Esophagus squamous epithelium (tissue), 5 donors: ENCODE measurements around the gene HDAC11. TPM values are rescaled to one million over a fixed set of nuclear protein-coding genes. Genes with fewer than 3 reads are reported as not detected.

Source experiments
- DNase-seq: peaks from one replicate; lab custom pipeline; 2025; lab: John Stamatoyannopoulos, UW
- H3K27ac ChIP-seq, 4 donors: fragments of 200-600 bp; sonication (generic); one replicate each; pipeline ENCODE4 v1.5.1; 2016 to 2019; ENCODE audit warnings: mild to moderate bottlenecking in 1 of 4
- H3K27me3 ChIP-seq, 4 donors: fragments of 200-600 bp; sonication (generic); 1 replicate in 3 of 4; 2 replicates in 1 of 4; pipeline versions ENCODE4 v1.5.1 to v1.6.0; 2017 to 2021; ENCODE audit warnings: antibody characterized with exemption in 1 of 4
- H3K36me3 ChIP-seq, 3 donors: fragments of 200-600 bp; sonication (generic); one replicate each; pipeline ENCODE4 v1.5.1; 2016 to 2019
- H3K4me1 ChIP-seq, 3 donors: fragments of 200-600 bp; sonication (generic); one replicate each; pipeline ENCODE4 v1.5.1; 2017 to 2019
- H3K4me3 ChIP-seq, 4 donors: fragments of 200-600 bp; sonication (generic); 1 replicate in 3 of 4; 2 replicates in 1 of 4; pipeline ENCODE4 v1.5.1; 2016 to 2019; ENCODE audit warnings: mild to moderate bottlenecking in 2 of 4, moderate library complexity in 1 of 4
- H3K9me3 ChIP-seq, 3 donors: fragments of 200-600 bp; sonication (generic); one replicate each; pipeline ENCODE4 v1.5.1; 2016 to 2019
- CTCF ChIP-seq, 6 experiments: fragments of 450-650 bp in 4 of 6; fragments of 200-600 bp in 2 of 6; sonication (generic) in 2 of 6; IDR thresholded peaks; one replicate each; pipeline ENCODE4 v1.5.1; 2016 to 2019; ENCODE audit warnings: antibody characterized with exemption in 6 of 6, mild to moderate bottlenecking in 4 of 6, moderate library complexity in 4 of 6
- POLR2A ChIP-seq, 4 donors: fragments of 450-650 bp; IDR thresholded peaks; one replicate each; pipeline ENCODE4 v1.6.1; 2017; ENCODE audit warnings: antibody characterized with exemption in 4 of 4, mild to moderate bottlenecking in 4 of 4, moderate library complexity in 3 of 4
- WGBS, 2 donors: methylation state at CpG; one replicate each; pipeline ENCODE4 v1.1.5; 2018; 5-methylcytosine and 5-hydroxymethylcytosine counted together
- intact Hi-C: fragments of 100-400 bp; cut with DNase I; formaldehyde crosslinking; loops from one replicate; pipeline ENCODE4 v1.15.0; 2022
- total RNA-seq, 4 donors: library from RNA; depleted of rRNA; stranded (reverse); fragments of >200 nt; gene quantifications; one replicate each; pipeline ENCODE4 v1.1.0, GENCODE V29; 2016
- donor health status: DM: yes; HTN: yes; CAD: no.

HDAC11 gene
- total RNA-seq, 4 donors from 2014 or later, result 8.1 to 25.4 (median 12.3) TPM

DNA sequence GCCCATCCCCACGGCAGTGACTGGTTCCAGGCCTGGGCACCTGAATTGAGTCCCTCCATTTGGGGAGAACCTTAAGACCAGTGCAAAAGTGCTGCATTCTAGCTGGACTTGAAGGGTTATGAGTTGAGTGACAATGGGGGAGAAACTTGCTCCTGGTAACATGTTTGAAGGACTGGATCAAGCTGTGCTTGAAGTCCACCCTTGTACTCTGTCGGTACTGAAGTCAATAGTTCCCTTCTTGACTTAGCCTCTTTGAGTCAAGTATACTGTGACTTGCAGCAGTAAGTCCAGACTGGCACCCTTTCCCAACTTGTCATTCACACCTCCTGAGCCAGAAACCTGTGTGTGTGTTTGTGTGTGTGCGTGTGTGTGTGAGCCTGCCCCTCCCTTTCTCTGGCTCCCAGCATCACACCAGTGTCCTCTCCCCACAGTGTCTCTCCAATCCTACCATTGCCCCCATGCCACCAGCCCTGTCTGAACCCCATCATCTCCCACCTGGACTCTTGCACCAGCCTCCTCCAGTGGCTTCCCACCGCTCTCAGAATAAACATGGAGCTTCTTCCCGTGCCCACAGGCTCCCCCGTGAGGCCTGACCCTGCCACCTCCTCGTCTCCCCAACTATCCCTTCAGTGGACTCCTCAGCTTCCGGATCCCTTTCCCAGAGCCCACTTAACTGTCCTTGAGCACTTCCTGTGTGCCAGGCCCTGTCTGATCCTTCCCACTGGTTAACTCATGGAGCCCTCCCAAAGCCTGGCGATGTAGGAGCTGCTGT lies 58.6 kb downstream of the HDAC11 start:
- H3K27me3 ChIP-seq, result peaks cover 0 to 51% (median 0%) of the 10 kb centered on the region in 4 donors
- WGBS, 2 donors, result 88 to 90% methylated on average over 8 to 9 of the region's 9 CpGs
- TF ChIP-seq CTCF (IDR thresholded peaks at IDR 0.05) (no peak), POLR2A (IDR thresholded peaks at IDR 0.05) (no peak)
- H3K9me3 ChIP-seq, result peaks cover 0 to 11% (median 0%) of the 10 kb centered on the region in 3 donors
- H3K4me1 ChIP-seq, result peaks cover 8 to 51% (median 13%) of the 10 kb centered on the region in 3 donors
- intact Hi-C loops, result no loop called here
- H3K27ac ChIP-seq, result peak overlapping the region; percentile 25 to 81 (median 50)
- no peaks in the 10 kb centered on the region for H3K36me3 ChIP-seq
- DNase-seq, result no peak
- H3K4me3 ChIP-seq, result no peak overlapping the region

- DNase-seq, result no peak
- H3K9me3 ChIP-seq, result peaks cover 0 to 11% (median 0%) of the 10 kb centered on the region in 3 donors
- no peak for TF ChIP-seq CTCF (IDR thresholded peaks at IDR 0.05)
- no peak for TF ChIP-seq POLR2A (IDR thresholded peaks at IDR 0.05)
- peaks cover 0 to 48% (median 0%) of the 10 kb centered on the region in 4 donors for H3K27me3 ChIP-seq
- no peak overlapping the region for H3K4me3 ChIP-seq
- H3K36me3 ChIP-seq, result no peaks in the 10 kb centered on the region
- peak overlapping the region in 3 of 4 donors; percentile 25 to 81 (median 74) for H3K27ac ChIP-seq
- intact Hi-C loops, result no loop called here
- 79 to 94% methylated on average over 5 of the region's 5 CpGs for WGBS, 2 donors
- H3K4me1 ChIP-seq, result peaks cover 8 to 51% (median 10%) of the 10 kb centered on the region in 3 donors
Observed at GRCh38 chr3:13539292-13539638, 59.2 kb downstream of the HDAC11 start.

- Histone ChIP-seq H3K36me3 (no peaks in the 10 kb centered on the region), H3K27ac (peak overlapping the region in 2 of 4 donors; percentile 74 to 81), H3K4me1 (peaks cover 7 to 55% (median 14%) of the 10 kb centered on the region in 3 donors), H3K9me3 (peaks cover 0 to 11% (median 0%) of the 10 kb centered on the region in 3 donors), H3K4me3 (no peak overlapping the region), H3K27me3 (peaks cover 0 to 46% (median 0%) of the 10 kb centered on the region in 4 donors)
- 87 to 90% methylated on average over 5 to 8 of the region's 8 CpGs for WGBS, 2 donors
- DNase-seq, result no peak
- intact Hi-C loops, result no loop called here
- TF ChIP-seq POLR2A (IDR thresholded peaks at IDR 0.05), result no peak
- no peak for TF ChIP-seq CTCF (IDR thresholded peaks at IDR 0.05)
Observed at GRCh38 chr3:13539671-13540070, 59.6 kb downstream of the HDAC11 start.

DNA sequence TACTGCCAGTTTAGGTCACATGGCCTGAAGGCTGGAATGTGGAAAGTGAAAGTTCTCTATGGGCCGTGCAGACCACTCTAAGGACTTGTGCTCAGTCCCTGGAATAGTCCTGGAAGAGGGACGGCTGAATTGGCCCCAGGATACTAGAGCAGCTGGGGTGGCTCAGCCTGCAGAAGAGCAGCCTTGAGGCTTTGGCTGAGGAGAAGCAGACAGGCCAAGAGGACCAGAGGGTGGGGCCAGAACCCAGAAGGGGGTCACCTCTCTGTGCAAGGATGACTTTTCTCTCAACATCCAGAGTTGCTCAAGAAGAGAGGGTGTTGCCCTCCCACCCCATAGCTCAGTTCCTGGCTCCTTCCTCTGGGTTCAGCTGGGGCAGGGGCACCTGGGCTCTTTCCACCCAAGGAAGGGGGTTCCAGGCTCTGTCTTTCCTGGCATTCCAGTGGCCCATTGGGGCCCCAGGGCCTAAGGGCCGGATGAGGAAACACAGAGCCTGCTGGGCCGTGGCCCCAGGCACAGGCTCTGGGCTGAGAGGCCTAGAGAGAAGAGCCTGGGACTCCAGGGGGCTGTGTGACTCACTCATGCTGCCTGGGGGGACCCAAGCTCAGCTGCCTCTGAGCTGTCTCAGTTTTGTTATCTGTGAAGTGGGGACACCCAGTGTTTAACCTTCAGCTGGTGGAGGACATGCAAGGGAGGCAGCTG lies 60.3 kb downstream of the HDAC11 start:
- Histone ChIP-seq H3K27ac (peak overlapping the region in 2 of 4 donors; percentile 74 to 81), H3K4me3 (no peak overlapping the region), H3K4me1 (peaks cover 7 to 55% (median 14%) of the 10 kb centered on the region in 3 donors), H3K27me3 (peaks cover 0 to 39% (median 0%) of the 10 kb centered on the region in 4 donors), H3K36me3 (no peaks in the 10 kb centered on the region), H3K9me3 (peaks cover 0 to 11% (median 0%) of the 10 kb centered on the region in 3 donors)
- TF ChIP-seq CTCF (IDR thresholded peaks at IDR 0.05) (no peak), POLR2A (IDR thresholded peaks at IDR 0.05) (no peak)
- intact Hi-C loops, result no loop called here
- WGBS, 2 donors, result 40 to 63% methylated on average over 1 to 2 of the region's 4 CpGs
- DNase-seq, result no peak

GRCh38 chr3:13541691-13542090 lies 61.6 kb downstream of the HDAC11 start:
- Histone ChIP-seq H3K4me1 (peaks cover 7 to 52% (median 12%) of the 10 kb centered on the region in 3 donors), H3K4me3 (no peak overlapping the region), H3K27ac (no peak overlapping the region), H3K9me3 (peaks cover 0 to 11% (median 0%) of the 10 kb centered on the region in 3 donors), H3K36me3 (no peaks in the 10 kb centered on the region), H3K27me3 (peaks cover 0 to 26% (median 0%) of the 10 kb centered on the region in 4 donors)
- no peak for TF ChIP-seq CTCF (IDR thresholded peaks at IDR 0.05)
- TF ChIP-seq POLR2A (IDR thresholded peaks at IDR 0.05), result no peak
- WGBS, 2 donors, result 56 to 57% methylated on average over 3 of the region's 3 CpGs
- intact Hi-C loops, result no loop called here
- no peak for DNase-seq
